OCI-LY1 (cell line): ENCODE results near the gene ADAMTSL1.

Experiments
- H2AFZ ChIP-seq: fragments of 200-600 bp; sonication (generic), shearing (Covaris generic); 2 replicates; pipeline ENCODE4 v1.6.0; 2014; ENCODE audit warnings: antibody characterized with exemption, mild to moderate bottlenecking, low read length
- H3F3A ChIP-seq: fragments of 200-600 bp; sonication (generic), shearing (Covaris generic); 2 replicates; pipeline ENCODE4 v1.6.0; 2014; ENCODE audit warnings: mild to moderate bottlenecking, antibody characterized with exemption, low read length, moderate library complexity; ENCODE audit not compliant: insufficient read depth
- H3K27ac ChIP-seq: fragments of 200-600 bp; sonication (generic); 2 replicates; pipeline ENCODE4 v1.5.1; 2014; ENCODE audit warnings: low read length, mixed run types, mild to moderate bottlenecking, low read depth; ENCODE audit not compliant: poor library complexity, severe bottlenecking
- H3K27me3 ChIP-seq: fragments of 200-600 bp; sonication (generic); 2 replicates; pipeline ENCODE4 v1.6.0; 2014; ENCODE audit warnings: antibody characterized with exemption, mild to moderate bottlenecking, low read length, moderate library complexity; ENCODE audit not compliant: insufficient read depth
- H3K36me3 ChIP-seq: fragments of 200-600 bp; sonication (generic); 2 replicates; pipeline ENCODE4 v1.6.1; 2014; ENCODE audit warnings: mild to moderate bottlenecking, antibody characterized with exemption, low read length, moderate library complexity, mixed read lengths; ENCODE audit not compliant: insufficient read depth
- H3K4me1 ChIP-seq: fragments of 200-600 bp; sonication (generic); 2 replicates; pipeline ENCODE4 v1.5.1; 2014; ENCODE audit warnings: mild to moderate bottlenecking, low read length, moderate library complexity; ENCODE audit not compliant: insufficient read depth, severe bottlenecking
- H3K4me2 ChIP-seq: fragments of 200-600 bp; sonication (generic), shearing (Covaris generic); 2 replicates; pipeline ENCODE4 v1.6.1; 2014; ENCODE audit warnings: low read length
- H3K4me3 ChIP-seq: fragments of 200-600 bp; sonication (generic); 2 replicates; pipeline ENCODE4 v1.5.1; 2014; ENCODE audit warnings: low read length, low read depth, mild to moderate bottlenecking, mixed read lengths; ENCODE audit not compliant: poor library complexity, severe bottlenecking
- H3K79me2 ChIP-seq: fragments of 200-600 bp; shearing (Covaris generic); 2 replicates; pipeline ENCODE4 v1.6.1; 2016; ENCODE audit warnings: mixed run types, low read length, mixed read lengths; ENCODE audit not compliant: insufficient read depth
- H3K9ac ChIP-seq: fragments of 200-600 bp; sonication (generic), shearing (Covaris generic); 2 replicates; pipeline ENCODE4 v1.6.1; 2014; ENCODE audit warnings: mild to moderate bottlenecking, low read length, mixed read lengths
- H3K9me2 ChIP-seq: fragments of 200-600 bp; sonication (generic), shearing (Covaris generic); 2 replicates; pipeline ENCODE4 v1.6.1; 2014; ENCODE audit warnings: low read depth, mild to moderate bottlenecking, low read length, mixed read lengths
- H3K9me3 ChIP-seq: fragments of 200-600 bp; shearing (Covaris generic); 2 replicates; pipeline ENCODE4 v1.6.1; 2014; ENCODE audit warnings: low read length, mixed read lengths
- H4K20me1 ChIP-seq: fragments of 200-600 bp; sonication (generic), shearing (Covaris generic); 2 replicates; pipeline ENCODE4 v1.6.0; 2016; ENCODE audit warnings: mild to moderate bottlenecking, low read length; ENCODE audit not compliant: insufficient read depth
- EZH2 ChIP-seq: fragments of 200-600 bp; sonication (generic), shearing (Covaris generic); IDR thresholded peaks from 2 replicates; pipeline ENCODE4 v1.8.0; 2017; ENCODE audit warnings: borderline replicate concordance, mixed run types, mild to moderate bottlenecking, antibody characterized with exemption, low read length, moderate library complexity, mixed read lengths
- TF ChIP-seq, protein P1 (sequence below): fragments of 200-600 bp; sonication (generic), shearing (Covaris generic); IDR thresholded peaks from 2 replicates; pipeline ENCODE4 v1.5.1; 2017; ENCODE audit warnings: mild to moderate bottlenecking, antibody characterized with exemption, low read length, moderate library complexity, mixed read lengths

Gene ADAMTSL1

DNA sequence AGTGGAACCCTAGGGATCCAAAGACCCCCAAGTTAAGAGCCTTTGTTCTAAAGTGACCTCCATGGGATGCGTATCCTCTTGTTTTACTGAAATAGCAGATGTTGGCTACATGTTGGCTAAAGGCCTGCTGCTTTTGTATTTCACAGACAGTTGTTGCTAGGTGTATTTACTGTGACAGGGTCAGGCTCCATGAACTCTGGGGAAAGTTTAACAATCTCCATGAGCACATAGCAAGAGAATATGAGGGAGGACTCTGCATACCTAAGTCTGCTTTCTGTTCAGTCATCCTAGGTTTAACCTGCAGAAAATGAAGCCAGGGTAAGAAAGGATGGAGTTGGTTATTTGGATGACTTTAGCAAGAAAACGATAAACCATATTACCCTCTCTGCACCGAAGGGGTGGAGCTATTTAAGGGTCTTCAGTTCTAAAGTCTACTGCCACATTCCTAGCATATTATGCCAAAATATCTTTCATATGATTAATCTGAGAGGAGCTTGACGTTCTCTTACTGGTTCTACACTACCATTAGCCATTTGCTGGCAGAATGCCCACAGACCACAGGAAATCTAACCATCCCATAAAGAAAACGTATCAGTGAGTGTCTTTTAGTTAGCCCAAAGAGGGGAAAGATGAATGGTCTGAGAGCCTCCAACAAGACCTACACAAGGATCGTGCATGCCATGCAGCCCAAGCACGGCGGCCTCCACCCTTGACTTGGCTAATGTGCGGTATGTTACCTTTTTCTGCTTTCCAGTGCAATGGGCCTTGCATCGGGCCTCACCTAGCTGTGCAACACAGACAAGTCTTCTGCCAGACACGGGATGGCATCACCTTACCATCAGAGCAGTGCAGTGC lies 431.3 kb downstream of the ADAMTSL1 start:
- Histone ChIP-seq H3K27me3 (no peaks in the 10 kb centered on the region), H3K9ac (no peak overlapping the region), H3K9me3 (no peaks in the 10 kb centered on the region), H3K9me2 (no peaks in the 10 kb centered on the region), H3K4me2 (no peak overlapping the region), H3K27ac (no peak overlapping the region), H4K20me1 (no peaks in the 10 kb centered on the region), H2AFZ (no peak overlapping the region), H3K4me1 (no peaks in the 10 kb centered on the region), H3F3A (no peaks in the 10 kb centered on the region), H3K36me3 (no peaks in the 10 kb centered on the region), H3K4me3 (no peak overlapping the region), H3K79me2 (no peaks in the 10 kb centered on the region)
- TF ChIP-seq, protein P1, sequence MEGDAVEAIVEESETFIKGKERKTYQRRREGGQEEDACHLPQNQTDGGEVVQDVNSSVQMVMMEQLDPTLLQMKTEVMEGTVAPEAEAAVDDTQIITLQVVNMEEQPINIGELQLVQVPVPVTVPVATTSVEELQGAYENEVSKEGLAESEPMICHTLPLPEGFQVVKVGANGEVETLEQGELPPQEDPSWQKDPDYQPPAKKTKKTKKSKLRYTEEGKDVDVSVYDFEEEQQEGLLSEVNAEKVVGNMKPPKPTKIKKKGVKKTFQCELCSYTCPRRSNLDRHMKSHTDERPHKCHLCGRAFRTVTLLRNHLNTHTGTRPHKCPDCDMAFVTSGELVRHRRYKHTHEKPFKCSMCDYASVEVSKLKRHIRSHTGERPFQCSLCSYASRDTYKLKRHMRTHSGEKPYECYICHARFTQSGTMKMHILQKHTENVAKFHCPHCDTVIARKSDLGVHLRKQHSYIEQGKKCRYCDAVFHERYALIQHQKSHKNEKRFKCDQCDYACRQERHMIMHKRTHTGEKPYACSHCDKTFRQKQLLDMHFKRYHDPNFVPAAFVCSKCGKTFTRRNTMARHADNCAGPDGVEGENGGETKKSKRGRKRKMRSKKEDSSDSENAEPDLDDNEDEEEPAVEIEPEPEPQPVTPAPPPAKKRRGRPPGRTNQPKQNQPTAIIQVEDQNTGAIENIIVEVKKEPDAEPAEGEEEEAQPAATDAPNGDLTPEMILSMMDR: no peak
- TF ChIP-seq EZH2: no peak

DNA sequence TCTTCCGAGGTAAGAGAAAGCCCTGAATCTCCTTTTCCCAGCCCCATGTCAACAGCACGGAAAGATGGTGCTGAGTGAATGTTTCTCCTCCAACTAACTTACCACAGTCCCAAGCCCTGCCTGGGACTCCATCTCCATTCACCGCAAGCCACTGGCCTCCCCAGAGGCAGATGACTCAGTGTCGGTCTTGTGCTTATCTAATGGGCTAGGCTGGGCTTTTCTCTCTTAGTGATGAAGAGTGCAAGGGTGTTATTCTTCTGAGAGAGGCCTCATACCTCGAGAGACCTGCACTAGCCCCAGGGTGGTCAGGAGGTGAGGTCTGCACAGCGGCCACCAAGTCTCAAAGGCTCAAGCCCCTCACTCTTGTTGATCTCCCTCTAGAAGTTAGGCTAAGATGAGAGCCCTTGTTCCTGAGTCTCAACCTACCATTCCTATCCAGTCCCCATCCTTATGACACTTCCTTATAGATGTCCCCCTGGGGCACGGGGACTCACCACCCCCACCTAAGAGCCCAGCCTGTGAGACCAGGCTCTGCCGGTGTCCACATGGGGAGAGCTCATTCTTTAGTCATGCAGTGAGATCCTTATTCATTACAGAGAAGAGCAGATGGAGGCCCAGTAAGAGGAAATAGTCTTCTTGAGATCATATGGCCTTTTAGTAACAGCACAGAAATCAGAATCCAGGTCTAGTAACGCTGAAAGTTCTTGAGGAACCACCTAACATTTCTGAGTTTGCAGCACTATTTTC lies 432.1 kb downstream of the ADAMTSL1 start:
- H3K79me2 ChIP-seq: no peaks in the 10 kb centered on the region
- no peak overlapping the region for H2AFZ ChIP-seq
- no peak overlapping the region for H3K4me2 ChIP-seq
- no peaks in the 10 kb centered on the region for H3K36me3 ChIP-seq
- H3K9ac ChIP-seq: no peak overlapping the region
- H3K9me2 ChIP-seq: no peaks in the 10 kb centered on the region
- H3K9me3 ChIP-seq: no peaks in the 10 kb centered on the region
- no peak overlapping the region for H3K27ac ChIP-seq
- TF ChIP-seq, protein P1: no peak
- no peaks in the 10 kb centered on the region for H3K4me1 ChIP-seq
- no peaks in the 10 kb centered on the region for H3K27me3 ChIP-seq
- H4K20me1 ChIP-seq: no peaks in the 10 kb centered on the region
- H3F3A ChIP-seq: no peaks in the 10 kb centered on the region
- no peak overlapping the region for H3K4me3 ChIP-seq

DNA sequence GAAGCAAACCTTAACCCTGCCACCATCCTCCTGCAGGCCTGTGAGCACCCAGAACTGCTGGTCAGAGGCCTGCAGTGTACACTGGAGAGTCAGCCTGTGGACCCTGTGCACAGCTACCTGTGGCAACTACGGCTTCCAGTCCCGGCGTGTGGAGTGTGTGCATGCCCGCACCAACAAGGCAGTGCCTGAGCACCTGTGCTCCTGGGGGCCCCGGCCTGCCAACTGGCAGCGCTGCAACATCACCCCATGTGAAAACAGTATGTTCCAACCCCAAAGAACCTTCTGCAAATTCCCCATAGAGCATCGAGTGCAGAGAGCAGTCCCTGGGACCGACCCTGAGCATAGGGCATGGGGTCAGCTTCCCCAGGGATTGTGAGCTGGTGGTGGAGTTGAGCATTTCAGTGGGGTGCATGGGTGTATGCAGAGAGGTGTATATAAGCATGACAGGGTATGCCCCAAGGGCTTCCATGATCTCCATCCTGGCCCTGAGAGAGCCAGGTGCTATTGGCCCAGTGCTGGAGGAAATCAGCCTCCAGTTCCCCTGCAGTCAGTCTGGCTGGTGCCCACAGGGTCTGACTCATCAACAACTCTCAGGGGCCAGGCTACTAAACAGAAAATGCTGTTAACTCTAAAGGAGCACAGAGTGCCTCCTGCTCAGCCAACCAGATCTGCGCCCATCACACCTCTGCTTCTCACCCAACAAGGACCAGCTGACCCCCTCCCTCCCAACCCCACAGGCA lies 432.9 kb downstream of the ADAMTSL1 start:
- Histone ChIP-seq H3K4me2 (no peak overlapping the region), H3K4me1 (no peaks in the 10 kb centered on the region), H3K27me3 (no peaks in the 10 kb centered on the region), H3K4me3 (no peak overlapping the region), H2AFZ (no peak overlapping the region), H3K27ac (no peak overlapping the region), H3K9me2 (no peaks in the 10 kb centered on the region), H3K9me3 (no peaks in the 10 kb centered on the region), H3K36me3 (no peaks in the 10 kb centered on the region), H4K20me1 (no peaks in the 10 kb centered on the region), H3F3A (no peaks in the 10 kb centered on the region), H3K9ac (no peak overlapping the region), H3K79me2 (no peaks in the 10 kb centered on the region)
- TF ChIP-seq, protein P1: no peak
- TF ChIP-seq EZH2: no peak
